Stimulated activated CD8-positive, alpha-beta memory T cell treated with anti-CD3 and anti-CD28 coated beads, Interleukin-7, amount 100 ng/mL, for 1 hour (primary cell): Measurements from ENCODE around the gene STOML3.

Source experiments
- DNase-seq, 2 donors: peaks; one replicate each; pipeline ENCODE4 v3.0.0-alpha.2; 2020; ENCODE audit warnings: low read depth in 2 of 2

STOML3 gene

DNA sequence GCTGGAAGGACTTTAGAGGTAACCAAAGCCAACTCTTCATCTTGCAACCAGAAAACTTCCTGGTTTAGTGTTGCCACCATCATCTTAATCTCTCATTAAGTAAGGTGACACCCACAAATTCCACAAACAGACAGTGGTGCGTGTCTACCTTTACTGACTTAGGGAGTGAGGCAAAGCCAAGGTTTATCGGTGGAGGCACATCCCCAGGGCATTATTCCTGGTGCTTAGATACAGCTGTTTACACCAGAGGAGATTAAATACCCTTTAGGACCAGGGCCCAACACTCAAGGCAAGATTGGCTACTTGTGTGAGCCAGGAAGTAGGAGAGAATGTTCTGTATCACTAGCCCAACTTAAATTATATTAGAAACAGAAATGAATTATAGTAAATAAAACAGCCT is 9.5 kb downstream of the STOML3 start:
- DNase-seq: no peak

DNA sequence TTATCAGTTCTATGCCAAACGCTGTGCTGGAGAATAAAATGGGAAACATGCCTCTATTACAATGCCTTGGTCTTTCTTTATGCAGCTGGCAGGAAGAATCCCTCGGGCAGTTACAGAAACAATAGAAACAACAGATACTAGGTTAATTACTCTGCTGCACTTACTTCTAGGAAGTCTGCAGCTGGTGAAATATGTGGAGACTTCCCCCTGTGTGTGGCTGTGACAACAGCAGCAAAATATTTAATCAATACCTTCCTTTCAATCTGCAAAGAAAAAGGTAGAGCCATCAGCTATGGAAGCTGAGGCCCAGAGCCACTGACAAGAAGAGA is 9.9 kb downstream of the STOML3 start:
- no peak for DNase-seq

DNA sequence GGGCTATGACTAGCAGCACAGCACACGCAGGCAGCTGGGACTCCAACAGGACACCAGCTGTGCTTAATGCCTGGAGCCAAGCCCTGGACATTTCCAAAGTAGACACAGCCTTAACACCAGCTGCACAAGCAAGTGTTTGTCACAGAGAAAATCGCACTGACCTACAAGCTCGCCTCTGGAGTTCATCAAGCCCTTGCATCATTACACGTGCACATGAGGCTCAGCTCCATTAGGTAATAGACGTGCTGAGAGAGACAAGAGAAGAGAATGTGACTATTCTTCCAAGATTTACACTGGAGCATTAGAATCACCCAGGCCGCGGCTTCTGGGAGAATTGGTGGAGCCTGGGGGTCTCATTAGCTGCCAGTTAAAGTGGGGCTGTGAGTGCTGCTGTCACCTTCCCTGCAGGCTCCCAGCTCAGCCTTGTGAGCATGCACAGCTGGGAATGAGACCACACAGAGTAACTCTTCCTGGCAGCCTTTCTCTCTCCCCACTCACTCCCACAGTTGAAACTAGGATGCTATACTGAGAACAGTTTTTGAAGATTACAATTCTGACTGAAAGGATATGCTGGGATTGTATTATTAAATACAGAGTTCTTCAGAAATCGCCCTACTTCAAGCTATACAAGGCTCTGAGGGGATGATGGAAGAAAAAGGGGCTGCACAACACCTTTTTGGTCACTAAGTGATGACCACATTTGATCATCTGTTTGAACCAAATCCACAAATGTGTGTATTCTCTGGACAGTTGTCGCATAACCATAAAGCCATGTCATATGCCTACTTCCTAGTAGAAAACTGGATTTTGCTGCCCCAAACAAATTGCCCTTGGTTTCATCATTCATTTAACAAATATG is 10.5 kb downstream of the STOML3 start:
- DNase-seq: no peak

DNA sequence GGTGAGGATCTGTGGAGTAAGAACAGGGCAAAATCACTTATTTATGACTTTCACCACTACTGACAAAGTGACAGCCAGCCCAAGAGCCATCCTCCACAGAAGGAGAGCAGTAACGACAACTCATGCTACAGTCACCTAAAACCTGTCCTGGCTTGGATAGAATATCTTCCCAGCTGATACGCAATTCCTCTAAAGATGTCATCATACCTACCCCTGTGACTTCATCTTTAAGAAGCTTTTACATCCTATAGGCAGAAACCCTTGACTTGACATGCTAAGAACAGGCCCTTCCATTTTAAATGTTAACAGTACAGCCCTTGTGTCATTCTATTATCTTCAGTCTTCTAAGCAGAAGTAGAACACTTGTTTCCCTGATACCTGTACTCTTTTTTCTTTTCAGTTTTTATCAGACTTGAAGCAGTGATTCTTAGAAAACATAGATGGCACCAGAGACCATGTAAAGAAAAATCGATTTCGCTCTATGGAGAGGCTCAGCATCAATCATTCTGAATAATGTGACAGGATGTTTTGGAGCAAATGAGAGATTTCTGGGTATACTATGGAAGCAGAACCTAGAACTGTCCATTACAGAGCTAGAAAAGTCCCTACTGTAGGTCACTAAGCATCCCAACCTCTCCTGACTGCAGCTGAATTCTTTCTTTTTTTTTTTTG is 20.1 kb downstream of the STOML3 start:
- no peak for DNase-seq

DNA sequence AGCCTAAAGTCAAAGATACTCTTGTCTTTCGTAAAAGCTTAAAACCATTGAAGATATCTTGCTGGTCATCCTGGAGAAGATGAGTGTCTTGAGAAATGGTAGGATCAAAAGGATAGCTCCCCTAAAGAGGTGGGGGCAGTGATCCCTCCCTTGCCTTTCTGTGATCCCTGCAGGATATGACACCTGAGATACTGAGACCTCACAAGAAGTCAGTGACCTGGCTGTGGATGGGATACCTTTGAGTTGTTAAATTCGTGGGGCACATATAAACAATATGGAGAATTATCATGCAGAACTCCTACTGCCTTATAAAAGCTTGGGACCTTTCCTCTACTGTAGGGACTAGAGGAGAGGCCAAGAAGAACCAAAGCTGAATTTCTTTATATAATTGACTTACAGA is 21.4 kb downstream of the STOML3 start:
- DNase-seq: no peak

DNA sequence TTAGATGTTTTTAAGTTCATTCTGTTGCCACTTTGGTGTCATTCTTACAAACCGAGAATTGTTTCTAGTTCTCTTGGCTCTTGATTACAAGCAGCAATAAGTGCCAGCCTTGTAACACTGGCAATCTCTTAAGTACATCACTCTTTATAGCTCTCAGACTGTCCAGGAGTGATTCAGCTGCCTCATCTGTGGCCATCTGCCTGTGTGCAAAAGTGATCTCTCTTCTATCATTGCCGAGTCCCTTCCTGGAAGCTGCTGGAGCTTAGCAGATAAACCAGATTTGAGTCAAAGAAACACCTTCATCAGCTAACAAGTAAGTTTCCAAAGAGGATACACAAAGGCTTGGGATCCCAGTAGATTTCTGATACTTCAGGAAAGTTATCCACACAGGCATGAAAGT is 23.2 kb downstream of the STOML3 start:
- no peak for DNase-seq

DNA sequence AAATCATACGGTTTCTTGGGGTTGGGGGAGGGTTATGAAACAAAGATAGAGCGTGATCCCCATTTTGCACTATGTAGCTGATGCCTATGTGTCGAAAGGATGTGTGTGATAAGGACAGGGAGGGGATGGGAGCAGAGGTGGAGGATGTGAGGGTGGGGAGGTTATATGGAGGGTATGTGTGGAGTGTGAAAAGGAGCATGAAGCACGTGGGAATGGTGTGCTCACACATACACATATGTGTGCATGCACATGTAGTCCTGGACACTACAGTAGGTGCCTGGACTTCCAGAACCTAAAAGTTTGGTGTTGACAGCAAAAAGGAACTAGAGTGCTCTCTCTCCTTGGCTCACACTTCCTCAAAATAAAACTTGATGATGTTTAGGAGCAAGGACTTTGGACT is 25.4 kb downstream of the STOML3 start:
- no peak for DNase-seq

DNA sequence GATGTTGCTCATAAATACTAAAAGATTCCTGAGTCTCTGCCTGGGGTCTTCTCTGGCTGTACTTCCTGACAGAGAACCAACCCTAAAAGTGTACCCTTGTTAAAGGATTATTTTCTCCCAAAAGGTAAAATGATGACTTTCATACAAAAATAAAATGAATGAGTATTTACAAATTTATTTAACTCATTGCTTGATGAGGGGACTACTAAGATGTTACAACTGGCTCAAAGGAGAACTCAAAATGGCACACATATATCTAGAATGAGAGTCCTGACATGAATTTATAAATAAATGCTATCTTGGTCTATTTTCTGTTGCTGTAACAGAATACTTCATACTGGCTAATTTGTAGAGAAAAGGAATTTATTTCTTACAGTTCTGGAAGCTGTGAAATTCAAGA is 30.5 kb downstream of the STOML3 start:
- DNase-seq: no peak

DNA sequence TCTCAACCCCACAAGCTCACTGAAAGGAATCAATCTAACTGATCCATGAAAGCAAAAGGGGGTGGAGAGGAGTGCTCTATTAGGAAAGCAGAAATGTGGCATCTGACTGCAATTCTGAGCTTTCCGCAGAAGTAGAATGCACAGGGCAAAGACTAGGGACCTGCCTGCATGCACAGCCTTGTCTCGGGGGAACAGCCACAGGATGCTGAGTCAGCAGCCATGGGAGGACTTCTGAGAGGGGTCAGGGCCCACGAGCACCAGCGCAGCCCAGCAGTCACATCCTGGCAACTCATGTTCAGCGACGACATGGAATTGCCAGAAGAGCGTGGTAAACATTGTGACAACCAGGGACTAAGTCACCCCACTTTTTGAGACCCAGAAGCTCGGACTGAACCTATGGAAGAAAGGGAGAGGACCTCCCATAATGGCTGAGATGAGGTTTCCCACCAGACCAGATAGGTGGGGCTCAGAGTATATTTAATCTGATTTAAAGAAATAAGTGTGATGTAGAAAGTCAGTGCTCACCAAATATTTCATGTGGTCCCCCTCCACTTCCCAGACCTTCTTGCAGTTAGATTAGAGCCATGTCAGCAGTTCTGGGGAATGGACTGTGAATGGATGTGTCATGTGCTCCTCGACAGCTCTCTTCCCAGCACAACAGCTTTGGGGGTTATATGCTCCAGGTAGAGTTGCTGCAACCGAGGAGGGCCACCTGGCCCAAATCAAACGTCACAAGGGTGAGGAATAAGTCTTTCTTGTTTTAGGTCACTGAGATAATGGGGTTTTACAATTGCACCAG is 32.6 kb downstream of the STOML3 start:
- DNase-seq: no peak

DNA sequence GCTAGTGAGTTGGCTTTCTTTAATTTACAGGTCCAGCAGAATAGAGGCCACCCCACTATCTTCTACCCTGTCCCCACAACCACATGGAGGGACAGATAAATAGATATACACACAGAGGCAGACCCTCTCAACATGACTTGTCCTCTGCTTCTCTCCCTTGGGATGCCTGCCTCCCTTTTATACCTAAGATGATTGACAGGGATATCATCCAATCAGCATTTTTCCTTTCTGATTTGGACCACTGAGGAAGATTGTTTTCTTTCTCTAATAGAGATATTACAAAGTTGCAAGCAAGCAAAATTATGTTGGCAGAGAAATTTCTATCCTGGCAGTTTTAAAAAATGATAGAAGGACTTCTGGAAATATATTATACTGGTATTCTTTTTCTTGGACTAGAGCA is 35.8 kb downstream of the STOML3 start:
- DNase-seq: no peak

DNA sequence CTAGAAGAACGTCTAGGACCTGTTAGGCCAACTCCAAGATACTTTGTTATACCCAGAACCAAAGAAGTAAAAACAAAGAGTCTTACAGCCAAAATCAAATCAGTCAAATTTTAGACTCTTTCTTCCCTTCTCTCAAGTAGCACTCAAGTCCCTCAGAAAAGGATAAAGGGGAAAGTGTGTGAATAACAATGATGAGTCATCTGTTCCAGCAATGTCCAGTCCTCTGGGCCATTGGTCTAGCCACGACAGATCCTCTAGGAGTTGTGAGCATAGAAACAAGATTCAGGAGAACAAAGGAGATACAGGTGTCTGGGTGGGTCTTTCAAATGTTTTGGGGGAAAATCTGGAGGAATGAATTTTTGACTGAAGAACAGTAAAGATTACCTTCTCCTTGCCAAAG is 36.3 kb downstream of the STOML3 start:
- no peak for DNase-seq

DNA sequence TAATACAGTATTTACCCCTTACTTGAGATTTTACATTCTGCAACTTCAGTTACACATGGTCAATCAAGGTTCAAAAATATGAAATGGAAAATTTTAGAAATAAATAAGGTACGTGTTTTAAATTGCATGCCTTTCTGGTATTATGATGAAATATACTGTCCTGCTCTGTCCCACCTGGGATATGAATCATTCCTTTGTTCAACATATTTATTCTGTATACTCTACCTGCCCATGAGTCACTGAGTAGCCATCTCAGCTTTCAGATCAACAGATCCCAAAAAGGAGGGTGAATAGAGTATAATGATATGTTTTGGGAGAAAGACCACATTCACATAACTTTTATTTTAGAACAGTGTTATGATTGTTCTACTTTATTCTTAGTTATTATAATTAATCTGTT is 37.8 kb downstream of the STOML3 start:
- no peak for DNase-seq

DNA sequence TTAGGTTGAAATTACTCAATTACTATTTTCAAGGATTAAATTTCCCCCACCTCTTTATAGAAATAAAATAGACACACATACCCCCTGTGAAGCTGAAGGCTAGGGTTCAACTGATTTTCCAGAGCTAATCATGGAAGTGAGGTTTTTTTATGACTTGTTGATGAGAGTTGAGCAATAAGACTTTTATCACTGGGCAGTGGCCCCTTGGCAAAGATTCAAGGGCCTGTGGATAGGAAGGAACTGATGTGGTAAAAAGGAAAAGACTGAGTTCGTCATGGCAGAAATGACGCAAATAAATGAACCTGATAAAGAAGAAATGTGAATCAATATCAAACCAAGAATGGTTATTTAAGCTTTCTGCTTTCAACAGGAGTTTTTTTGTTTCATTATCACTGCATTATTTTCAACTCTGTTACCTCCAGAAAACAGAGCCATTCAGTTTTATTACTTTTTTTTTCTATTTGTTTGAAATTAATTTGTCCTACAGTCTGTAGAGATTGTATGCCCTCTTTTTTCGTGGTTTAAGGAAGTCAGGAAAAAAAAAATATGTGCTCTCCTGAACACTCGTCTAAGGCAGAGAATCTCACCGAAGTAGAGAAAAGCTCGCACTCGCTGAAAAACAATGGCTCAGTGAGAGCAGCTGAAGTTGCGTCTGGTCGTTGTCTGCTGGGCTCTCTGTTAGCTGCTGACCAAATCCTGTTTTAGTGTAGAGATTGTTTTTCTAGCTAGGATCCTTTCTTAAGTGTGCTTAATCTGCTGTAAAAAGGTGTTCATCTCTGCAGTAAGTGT is 38.9 kb downstream of the STOML3 start:
- DNase-seq: no peak

DNA sequence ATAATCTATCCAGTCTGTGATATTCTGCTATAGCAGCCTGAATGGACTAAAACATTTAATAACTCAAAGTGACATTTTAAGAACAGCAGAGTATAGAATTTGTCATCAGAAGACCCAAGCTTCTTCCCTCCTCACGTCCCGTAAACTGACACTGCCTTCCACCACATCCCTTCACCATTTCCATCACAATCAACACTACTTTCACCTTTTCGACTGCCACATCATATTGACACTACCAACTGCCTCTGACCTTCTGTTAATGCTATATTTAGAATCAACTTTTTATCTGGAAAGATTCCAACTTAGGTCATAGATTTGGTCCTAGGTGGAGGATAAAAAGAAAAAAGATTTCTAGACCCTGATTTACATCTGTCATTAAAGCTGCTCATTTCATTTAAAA is 39.6 kb downstream of the STOML3 start:
- no peak for DNase-seq

DNA sequence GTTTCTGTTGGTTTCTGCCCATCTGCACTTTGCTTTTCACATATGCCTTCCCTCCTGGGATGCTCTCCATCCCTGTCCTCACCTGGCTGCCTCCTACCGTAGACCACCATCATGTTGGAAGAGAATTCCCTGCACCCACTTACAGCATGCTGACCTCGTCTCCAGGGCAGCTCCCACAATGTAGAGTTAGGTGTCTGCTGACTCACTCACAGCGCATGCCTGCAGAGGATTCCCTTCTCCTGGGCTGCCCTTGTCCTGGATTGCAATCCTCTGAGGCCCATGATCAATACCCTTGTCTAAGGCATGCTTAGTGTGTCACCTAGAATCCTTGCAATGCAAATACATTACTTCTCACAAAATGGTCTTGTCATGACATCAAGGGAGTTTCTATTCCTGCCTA is 43.6 kb downstream of the STOML3 start:
- DNase-seq: no peak

DNA sequence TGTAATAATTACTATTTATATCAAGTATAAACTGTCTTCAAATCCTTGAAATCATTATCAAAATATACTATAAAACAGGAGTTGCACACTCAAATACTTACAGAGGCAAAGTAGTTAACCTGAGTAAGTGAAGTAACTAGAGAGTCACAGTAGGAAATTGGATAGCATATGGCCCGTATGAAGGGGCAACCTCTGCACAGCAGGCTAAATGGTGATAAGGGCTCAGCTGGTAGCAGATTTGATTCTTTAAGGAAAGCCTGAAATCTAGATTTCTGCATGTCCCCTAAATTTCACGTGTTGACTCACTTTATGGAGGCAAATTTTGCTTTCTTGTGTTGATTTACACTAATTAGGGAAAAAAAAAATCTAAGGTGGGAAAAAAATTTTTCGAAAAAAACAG is 46.4 kb downstream of the STOML3 start:
- DNase-seq: no peak

DNA sequence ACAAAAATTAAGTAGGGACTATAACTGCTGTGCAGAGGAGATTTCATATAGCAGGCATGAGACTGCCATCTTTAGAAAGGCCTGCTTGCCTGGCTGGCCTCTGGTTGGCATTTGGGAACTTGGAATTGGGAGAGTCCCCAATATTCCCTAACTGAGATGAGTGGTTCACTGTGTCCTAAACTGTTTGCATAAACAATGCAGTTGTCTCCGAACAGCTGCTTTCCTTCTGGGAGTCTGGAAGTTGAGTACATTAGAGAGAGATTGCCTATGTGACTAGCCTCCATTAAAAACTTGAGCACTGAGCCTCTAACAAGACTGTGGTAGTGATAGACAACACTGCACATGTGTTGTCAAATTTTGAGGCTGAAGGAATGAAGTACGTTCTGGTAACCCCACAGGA is 47.4 kb downstream of the STOML3 start:
- DNase-seq: no peak

DNA sequence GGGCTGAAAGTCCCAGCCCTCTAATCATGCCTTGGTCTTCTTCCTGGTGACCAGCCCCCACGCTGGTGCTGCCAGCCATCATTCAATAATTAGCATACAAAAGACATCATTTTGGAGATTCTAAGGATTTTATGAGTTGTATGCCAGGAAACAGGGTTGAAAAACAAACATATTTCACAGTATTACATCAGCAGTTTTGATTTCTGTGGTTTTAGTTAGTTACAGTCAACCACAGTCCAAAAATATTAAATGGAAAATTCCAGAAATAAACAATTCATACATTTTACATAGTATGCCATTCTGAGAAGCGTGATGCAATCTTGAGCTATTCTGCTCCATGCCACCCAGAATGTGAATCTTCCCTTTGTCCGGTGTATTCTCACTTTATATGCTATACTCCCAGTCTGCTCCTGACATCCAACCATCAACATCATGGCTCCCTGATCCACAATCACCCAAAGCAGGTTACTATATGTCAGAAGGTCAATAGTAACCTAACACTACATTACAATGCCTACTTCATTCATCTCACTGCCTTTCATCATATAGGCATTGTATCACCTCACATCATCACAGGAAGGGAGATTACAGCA is 49.2 kb downstream of the STOML3 start:
- DNase-seq: no peak

DNA sequence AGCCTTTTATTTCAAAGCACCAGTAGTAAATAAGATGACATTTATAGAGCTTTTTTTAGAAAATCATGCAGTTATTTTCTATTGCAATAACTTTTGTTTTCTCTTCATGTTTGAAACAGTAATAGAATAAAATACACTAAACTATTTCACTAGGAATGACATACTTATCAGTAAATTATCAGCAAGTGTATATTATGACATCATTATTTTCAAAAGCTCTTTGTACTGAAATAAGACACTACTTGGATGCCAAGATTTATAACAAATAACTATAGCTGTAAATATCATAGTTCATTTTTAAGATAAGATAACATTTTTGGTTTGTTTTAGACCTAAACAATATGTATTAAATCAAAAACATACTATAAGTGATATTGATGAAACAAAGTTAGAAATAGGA is 56.8 kb downstream of the STOML3 start:
- no peak for DNase-seq

DNA sequence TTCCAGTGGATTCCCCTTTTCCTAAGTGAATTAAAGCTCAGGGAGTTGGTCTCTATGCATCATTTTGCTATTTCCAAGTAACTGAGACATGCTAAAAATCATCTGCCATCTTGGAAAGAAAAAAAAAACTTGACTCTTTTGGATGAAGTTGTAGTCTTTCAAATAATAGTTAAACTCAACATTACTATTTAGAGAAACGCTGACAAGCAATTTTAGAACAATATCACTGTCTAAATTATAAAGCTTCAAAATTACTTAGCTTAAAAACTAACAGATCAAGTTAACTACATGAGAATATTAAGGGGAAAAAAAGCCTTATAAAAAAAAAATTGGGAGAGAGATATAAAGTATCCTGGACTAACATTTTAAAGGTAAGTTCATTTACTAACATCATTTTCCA is 68.5 kb downstream of the STOML3 start:
- DNase-seq: no peak

DNA sequence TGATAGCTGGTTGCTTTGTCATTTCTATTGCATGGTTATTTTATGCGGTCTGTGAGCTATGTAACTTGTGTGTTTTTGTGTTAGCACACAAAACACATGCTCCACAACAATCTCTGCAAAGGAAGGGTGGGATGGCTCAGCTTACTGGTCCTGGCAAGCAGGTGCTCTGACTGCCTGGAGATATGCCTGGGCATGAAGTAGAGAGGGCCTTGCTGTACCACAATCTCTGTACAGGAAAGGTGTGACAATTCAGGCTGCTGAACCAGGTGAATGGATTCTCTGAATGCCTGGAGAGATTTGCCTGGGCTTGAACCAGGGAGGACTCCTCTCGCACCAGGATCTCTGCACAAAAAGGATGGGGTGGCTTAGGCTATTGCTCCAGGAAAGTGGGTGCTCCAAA is 69.5 kb downstream of the STOML3 start:
- DNase-seq: no peak
